Activated CD8-positive, alpha-beta T cell treated with anti-CD3 and anti-CD28 coated beads for 36 hours (primary cell): Measurements from ENCODE around the gene OPN3. TPM values are rescaled to one million over a fixed set of nuclear protein-coding genes. Genes with fewer than 3 reads are reported as not detected.

ENCODE experiments used
- ATAC-seq: fragments of 200-7000 bp; cut with Tn5 transposase; one replicate; pipeline ENCODE4 v1.10.0; 2021; ENCODE audit warnings: mild to moderate bottlenecking, moderate library complexity
- CTCF ChIA-PET: fragments of 350-600 bp; sonication (Branson Sonifier 250); formaldehyde crosslinking; loops from one replicate; lab custom pipeline; 2021; ENCODE audit warnings: antibody characterized with exemption; lab: Charles Lee
- POLR2A ChIA-PET: fragments of 350-600 bp; sonication (Branson Sonifier 250); formaldehyde crosslinking; loops from one replicate; lab custom pipeline; 2021; ENCODE audit warnings: antibody characterized with exemption; lab: Charles Lee
- DNase-seq: peaks from one replicate; pipeline ENCODE4 v3.0.0-alpha.2; 2020
- H3K27ac Mint-ChIP-seq: one replicate; pipeline ENCODE4 v1.8.0; 2021; ENCODE audit warnings: mild to moderate bottlenecking, mixed read lengths
- H3K27me3 Mint-ChIP-seq: one replicate; pipeline ENCODE4 v1.8.0; 2021; ENCODE audit warnings: mixed read lengths
- H3K36me3 Mint-ChIP-seq: one replicate; pipeline ENCODE4 v1.8.0; 2021; ENCODE audit warnings: low read depth, mixed read lengths
- H3K4me1 Mint-ChIP-seq: one replicate; pipeline ENCODE4 v1.8.0; 2021; ENCODE audit warnings: low read depth, mixed read lengths
- H3K4me3 Mint-ChIP-seq: one replicate; pipeline ENCODE4 v1.8.0; 2021; ENCODE audit warnings: mild to moderate bottlenecking, moderate library complexity, mixed read lengths
- H3K9me3 Mint-ChIP-seq: one replicate; pipeline ENCODE4 v1.8.0; 2021; ENCODE audit warnings: mixed read lengths
- intact Hi-C: fragments of 100-400 bp; cut with micrococcal nuclease; formaldehyde crosslinking; loops from one replicate; pipeline ENCODE4 v1.10.0; 2022
- total RNA-seq, 2 experiments: library from RNA; stranded (reverse); gene quantifications; one replicate each; pipeline ENCODE4 v1.2.3, GENCODE V29; 2021
- TF ChIP-seq, protein P1 (sequence below): fragments of 200-600 bp; IDR thresholded peaks from one replicate; pipeline ENCODE4 v1.8.0; 2022; ENCODE audit warnings: antibody characterized with exemption, mild to moderate bottlenecking

Gene OPN3
- total RNA-seq, 2 experiments from 2014 or later: 9.9 to 11.8 TPM

DNA sequence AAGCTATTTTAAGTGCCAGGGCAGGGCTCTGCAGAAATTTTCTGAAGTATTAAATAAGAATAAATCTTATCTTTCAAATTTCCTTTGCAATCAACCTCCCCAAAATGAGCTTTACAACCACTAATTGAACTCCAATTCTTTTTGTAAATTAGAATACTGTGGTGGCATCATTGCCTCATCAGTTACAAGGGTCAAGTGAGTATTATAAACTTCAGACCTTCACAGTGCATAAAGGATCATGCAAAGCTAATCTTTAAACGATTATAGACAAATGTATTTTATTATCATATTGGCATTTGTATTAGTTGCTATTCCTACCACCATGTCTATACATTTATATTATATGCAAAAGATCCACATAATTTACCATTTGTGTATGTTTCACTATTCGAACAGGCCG is 7.2 kb downstream of the OPN3 start:
- intact Hi-C loops: no loop called here
- ATAC-seq (no peak), DNase-seq (no peak)
- Mint-ChIP-seq H3K27me3 (no peaks in the 10 kb centered on the region), H3K27ac (no peak overlapping the region), H3K36me3 (peaks cover 52% of the 10 kb centered on the region), H3K9me3 (no peaks in the 10 kb centered on the region), H3K4me1 (peaks cover 62% of the 10 kb centered on the region), H3K4me3 (no peak overlapping the region)
- ChIA-PET CTCF (interaction anchor here (1.2 kb wide), 1 partner anchor 12 kb away, joined by 4 read pairs; no protein-coding TSS in a partner anchor), POLR2A (interaction anchor here (0.6 kb wide), 1 partner anchor 21 kb away, joined by 3 read pairs; no protein-coding TSS in a partner anchor)
- TF ChIP-seq, protein P1, sequence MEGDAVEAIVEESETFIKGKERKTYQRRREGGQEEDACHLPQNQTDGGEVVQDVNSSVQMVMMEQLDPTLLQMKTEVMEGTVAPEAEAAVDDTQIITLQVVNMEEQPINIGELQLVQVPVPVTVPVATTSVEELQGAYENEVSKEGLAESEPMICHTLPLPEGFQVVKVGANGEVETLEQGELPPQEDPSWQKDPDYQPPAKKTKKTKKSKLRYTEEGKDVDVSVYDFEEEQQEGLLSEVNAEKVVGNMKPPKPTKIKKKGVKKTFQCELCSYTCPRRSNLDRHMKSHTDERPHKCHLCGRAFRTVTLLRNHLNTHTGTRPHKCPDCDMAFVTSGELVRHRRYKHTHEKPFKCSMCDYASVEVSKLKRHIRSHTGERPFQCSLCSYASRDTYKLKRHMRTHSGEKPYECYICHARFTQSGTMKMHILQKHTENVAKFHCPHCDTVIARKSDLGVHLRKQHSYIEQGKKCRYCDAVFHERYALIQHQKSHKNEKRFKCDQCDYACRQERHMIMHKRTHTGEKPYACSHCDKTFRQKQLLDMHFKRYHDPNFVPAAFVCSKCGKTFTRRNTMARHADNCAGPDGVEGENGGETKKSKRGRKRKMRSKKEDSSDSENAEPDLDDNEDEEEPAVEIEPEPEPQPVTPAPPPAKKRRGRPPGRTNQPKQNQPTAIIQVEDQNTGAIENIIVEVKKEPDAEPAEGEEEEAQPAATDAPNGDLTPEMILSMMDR: no peak

DNA sequence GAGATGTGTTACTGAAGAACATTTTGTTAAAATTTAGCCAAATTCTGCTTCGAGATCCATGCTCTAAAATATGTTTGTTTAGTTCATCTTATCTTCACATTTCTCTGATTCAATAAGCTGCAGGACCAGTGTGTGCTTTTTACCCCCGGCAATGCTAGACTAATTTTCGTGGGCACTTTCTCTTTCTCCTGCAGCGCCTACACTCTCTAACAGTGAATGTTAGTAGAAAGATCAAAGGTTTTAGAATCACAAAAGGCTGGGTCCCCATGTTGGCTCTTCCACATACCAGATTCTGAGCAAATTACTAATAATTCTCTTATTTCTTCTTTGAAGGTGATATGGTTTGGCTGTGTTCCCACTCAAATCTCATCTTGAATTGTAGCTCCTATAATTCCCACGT is 8.5 kb downstream of the OPN3 start:
- Mint-ChIP-seq H3K36me3 (peaks cover 41% of the 10 kb centered on the region), H3K4me3 (no peak overlapping the region), H3K4me1 (peaks cover 54% of the 10 kb centered on the region), H3K27me3 (no peaks in the 10 kb centered on the region), H3K27ac (peak overlapping the region; percentile 37), H3K9me3 (no peaks in the 10 kb centered on the region)
- ATAC-seq: no peak
- TF ChIP-seq, protein P1: no peak
- CTCF ChIA-PET: no interaction called here
- intact Hi-C loops: no loop called here
- no peak for DNase-seq
- POLR2A ChIA-PET: no interaction called here

DNA sequence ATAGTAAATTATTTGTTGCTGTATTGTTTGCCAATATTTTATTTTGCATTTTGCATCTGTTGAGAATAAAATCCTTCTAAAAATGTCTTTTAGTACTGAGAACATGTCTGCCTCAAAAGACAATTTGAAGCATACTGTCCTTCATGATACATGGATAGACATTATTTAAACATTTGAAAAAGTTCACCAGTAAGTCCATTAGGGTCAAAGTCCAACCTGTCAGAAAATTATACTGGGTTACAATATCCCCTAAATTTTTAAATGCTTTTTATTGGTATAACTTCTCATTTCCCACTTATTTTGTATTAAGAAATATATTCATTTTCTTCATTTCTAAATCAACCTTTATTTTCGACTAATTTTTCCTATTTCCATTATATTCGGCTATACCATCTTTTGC is 9.3 kb downstream of the OPN3 start:
- no peak for DNase-seq
- intact Hi-C loops: no loop called here
- H3K9me3 Mint-ChIP-seq: no peaks in the 10 kb centered on the region
- peaks cover 39% of the 10 kb centered on the region for H3K36me3 Mint-ChIP-seq
- H3K27me3 Mint-ChIP-seq: no peaks in the 10 kb centered on the region
- no peak for ATAC-seq
- TF ChIP-seq, protein P1: no peak
- CTCF ChIA-PET: no interaction called here
- no peak overlapping the region for H3K27ac Mint-ChIP-seq
- H3K4me3 Mint-ChIP-seq: no peak overlapping the region
- H3K4me1 Mint-ChIP-seq: peaks cover 51% of the 10 kb centered on the region
- POLR2A ChIA-PET: no interaction called here

DNA sequence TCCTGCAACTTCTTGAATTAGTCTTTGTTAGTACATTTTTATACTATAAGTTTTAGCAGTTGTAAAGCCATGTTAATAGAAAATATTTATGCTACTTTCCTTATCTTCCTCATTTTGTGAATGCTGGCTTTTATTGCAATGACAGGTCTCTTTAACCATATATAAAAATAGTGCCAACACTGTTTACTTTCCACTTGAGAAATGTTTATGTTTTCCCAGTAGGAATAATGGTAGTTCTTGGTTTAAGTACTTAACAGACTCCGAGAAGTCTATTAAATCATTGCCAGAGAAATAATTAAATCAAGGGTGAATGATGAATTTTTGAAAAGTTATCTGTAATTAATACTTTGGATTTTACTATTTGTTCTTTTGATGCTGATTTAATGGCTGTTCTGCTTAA is 9.7 kb downstream of the OPN3 start:
- no peak overlapping the region for H3K27ac Mint-ChIP-seq
- ChIA-PET POLR2A (interaction anchor here (1.9 kb wide), 1 partner anchor 10 kb away, joined by 4 read pairs; the partner anchor contains the start of genes CHML and OPN3), CTCF (interaction anchor here (1.0 to 1.8 kb wide), 3 partner anchors 10 to 58 kb away, joined by 3 to 13 read pairs (median 4); no protein-coding TSS in a partner anchor)
- H3K4me3 Mint-ChIP-seq: no peak overlapping the region
- peaks cover 36% of the 10 kb centered on the region for H3K36me3 Mint-ChIP-seq
- H3K4me1 Mint-ChIP-seq: peaks cover 47% of the 10 kb centered on the region
- intact Hi-C loops: no loop called here
- TF ChIP-seq, protein P1: no peak
- no peaks in the 10 kb centered on the region for H3K27me3 Mint-ChIP-seq
- no peak for ATAC-seq
- DNase-seq: no peak
- no peaks in the 10 kb centered on the region for H3K9me3 Mint-ChIP-seq

DNA sequence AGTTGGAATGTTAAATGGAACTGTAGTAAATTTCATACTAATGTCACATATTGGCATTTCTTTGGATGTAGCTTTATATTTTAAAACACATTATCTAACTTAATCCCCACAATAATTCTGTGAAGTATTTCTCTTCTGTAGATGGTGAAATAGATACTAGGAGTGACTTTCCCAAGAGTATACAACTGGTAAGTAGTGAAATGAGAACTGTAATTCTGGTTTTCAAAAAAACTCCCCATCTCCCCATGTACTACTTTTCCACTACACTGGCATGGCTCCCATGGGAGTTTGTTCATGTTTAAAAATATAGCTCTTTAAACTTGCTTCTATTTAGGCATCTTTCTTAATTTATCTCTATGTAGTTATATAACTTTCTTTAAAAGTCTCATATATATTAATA is 10.2 kb downstream of the OPN3 start:
- intact Hi-C loops: no loop called here
- Mint-ChIP-seq H3K27ac (no peak overlapping the region), H3K27me3 (no peaks in the 10 kb centered on the region), H3K9me3 (no peaks in the 10 kb centered on the region), H3K4me1 (peaks cover 42% of the 10 kb centered on the region), H3K36me3 (peaks cover 31% of the 10 kb centered on the region), H3K4me3 (no peak overlapping the region)
- ATAC-seq (no peak), DNase-seq (no peak)
- TF ChIP-seq, protein P1: no peak
- CTCF ChIA-PET: interaction anchor here (1.0 to 1.8 kb wide), 4 partner anchors 11 to 210 kb away, joined by 3 to 13 read pairs (median 4); no protein-coding TSS in a partner anchor
- POLR2A ChIA-PET: interaction anchor here (1.9 kb wide), 1 partner anchor 10 kb away, joined by 4 read pairs; the partner anchor contains the start of genes CHML and OPN3
